Measurements from ENCODE around the gene ZDHHC5. TPM values are rescaled to one million over a fixed set of nuclear protein-coding genes. Genes with fewer than 3 reads are reported as not detected.

Gene ZDHHC5
- total and polyA plus RNA-seq, 12 donors = 22.3 to 56.5 (median 39.9) TPM

DNA sequence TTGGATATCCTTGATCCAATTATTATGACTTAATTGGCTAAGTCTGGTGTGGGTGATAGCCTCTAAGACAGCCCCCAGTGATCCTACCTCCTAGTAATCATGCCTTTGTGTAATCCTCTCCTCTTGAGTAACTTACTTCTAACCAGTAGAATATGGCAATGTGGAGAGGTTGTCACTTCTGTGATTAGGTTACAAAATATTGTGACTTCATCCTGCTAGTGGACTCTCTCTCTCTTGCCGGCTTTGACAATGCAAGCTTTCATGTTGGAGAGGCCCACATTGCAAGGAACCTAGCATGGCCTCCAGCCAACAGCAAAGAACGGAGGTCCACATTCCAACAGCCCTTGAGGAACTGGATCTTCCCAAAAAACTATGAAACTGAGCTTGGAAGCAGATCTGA, 37.7 kb upstream of the ZDHHC5 start:
- ATAC-seq (no peak), DNase-seq (no peak)
- Histone ChIP-seq H3K4me1 (no peaks in the 10 kb centered on the region), H3K27me3 (peaks cover 0 to 11% (median 0%) of the 10 kb centered on the region in 7 donors), H3K36me3 (no peaks in the 10 kb centered on the region), H3K4me3 (no peak overlapping the region), H3K27ac (no peak overlapping the region), H3K9me3 (no peaks in the 10 kb centered on the region)
- WGBS, 2 donors = 57 to 59% methylated on average over 2 of the region's 2 CpGs
- intact Hi-C loops (cut with DNase I) = no loop called here
- TF ChIP-seq, protein P1, sequence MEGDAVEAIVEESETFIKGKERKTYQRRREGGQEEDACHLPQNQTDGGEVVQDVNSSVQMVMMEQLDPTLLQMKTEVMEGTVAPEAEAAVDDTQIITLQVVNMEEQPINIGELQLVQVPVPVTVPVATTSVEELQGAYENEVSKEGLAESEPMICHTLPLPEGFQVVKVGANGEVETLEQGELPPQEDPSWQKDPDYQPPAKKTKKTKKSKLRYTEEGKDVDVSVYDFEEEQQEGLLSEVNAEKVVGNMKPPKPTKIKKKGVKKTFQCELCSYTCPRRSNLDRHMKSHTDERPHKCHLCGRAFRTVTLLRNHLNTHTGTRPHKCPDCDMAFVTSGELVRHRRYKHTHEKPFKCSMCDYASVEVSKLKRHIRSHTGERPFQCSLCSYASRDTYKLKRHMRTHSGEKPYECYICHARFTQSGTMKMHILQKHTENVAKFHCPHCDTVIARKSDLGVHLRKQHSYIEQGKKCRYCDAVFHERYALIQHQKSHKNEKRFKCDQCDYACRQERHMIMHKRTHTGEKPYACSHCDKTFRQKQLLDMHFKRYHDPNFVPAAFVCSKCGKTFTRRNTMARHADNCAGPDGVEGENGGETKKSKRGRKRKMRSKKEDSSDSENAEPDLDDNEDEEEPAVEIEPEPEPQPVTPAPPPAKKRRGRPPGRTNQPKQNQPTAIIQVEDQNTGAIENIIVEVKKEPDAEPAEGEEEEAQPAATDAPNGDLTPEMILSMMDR (IDR thresholded peaks at IDR 0.05) = no peak

DNA sequence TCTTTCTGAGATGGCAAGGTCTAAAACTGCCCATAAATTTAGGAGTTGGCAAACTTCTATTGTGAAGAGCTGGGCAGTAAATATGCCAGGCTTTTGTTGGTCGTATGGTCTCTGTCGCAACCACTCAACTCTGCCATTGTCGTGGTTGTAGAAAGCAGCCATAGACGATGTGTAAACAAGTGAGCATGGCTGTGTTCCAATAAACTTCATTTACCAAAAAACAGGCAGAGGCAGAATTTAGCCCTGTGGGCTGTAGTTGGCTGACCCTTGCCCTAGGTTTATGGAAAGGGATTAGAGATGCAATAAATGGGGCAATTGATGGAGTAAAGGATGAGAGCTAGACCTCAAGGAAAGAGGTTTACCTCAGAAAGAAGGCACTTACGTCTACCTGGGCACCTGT, 35.8 kb upstream of the ZDHHC5 start:
- Histone ChIP-seq H3K36me3 (no peaks in the 10 kb centered on the region), H3K27me3 (peaks cover 0 to 13% (median 0%) of the 10 kb centered on the region in 7 donors), H3K4me1 (no peaks in the 10 kb centered on the region), H3K27ac (no peak overlapping the region), H3K4me3 (no peak overlapping the region), H3K9me3 (no peaks in the 10 kb centered on the region)
- intact Hi-C loops (cut with DNase I) = no loop called here
- DNase-seq (no peak), ATAC-seq (no peak)
- WGBS, 2 donors = 77 to 79% methylated on average over 5 of the region's 5 CpGs
- TF ChIP-seq, protein P1 (IDR thresholded peaks at IDR 0.05) = no peak

GRCh38 chr11:57633394-57634070, 34.4 kb upstream of the ZDHHC5 start:
- TF ChIP-seq, protein P1 (IDR thresholded peaks at IDR 0.05) = no peak
- no peaks in the 10 kb centered on the region for H3K9me3 ChIP-seq
- H3K4me3 ChIP-seq = no peak overlapping the region
- DNase-seq = no peak
- H3K27ac ChIP-seq = no peak overlapping the region
- ATAC-seq = no peak
- 78 to 85% methylated on average over 6 of the region's 6 CpGs for WGBS, 2 donors
- peaks cover 0 to 27% (median 0%) of the 10 kb centered on the region in 7 donors for H3K27me3 ChIP-seq
- intact Hi-C loops (cut with DNase I) = no loop called here
- peaks cover 4 to 9% (median 7%) of the 10 kb centered on the region in 9 donors for H3K4me1 ChIP-seq
- H3K36me3 ChIP-seq = no peaks in the 10 kb centered on the region

DNA sequence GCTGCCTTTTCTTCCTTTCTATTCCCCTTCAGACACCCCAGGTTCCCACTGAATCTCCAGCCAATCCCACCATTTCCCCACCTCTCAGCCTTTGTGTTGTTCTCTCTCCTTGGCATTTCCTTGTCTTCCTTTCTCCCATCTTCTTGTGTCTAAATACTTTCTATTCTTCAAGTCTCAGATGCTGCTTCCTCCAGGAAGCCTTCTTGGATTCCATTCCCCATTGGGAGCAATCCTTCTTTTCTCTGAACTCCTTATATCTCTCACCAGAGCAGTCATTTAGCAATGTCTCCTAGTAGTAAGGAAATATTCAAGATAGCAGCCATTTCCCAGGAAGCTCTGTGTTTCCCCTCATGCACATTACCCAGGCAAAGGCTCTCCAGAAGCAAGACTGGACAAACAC, 33.6 kb upstream of the ZDHHC5 start:
- TF ChIP-seq, protein P1 (IDR thresholded peaks at IDR 0.05) = no peak
- Histone ChIP-seq H3K36me3 (no peaks in the 10 kb centered on the region), H3K4me3 (no peak overlapping the region), H3K27me3 (peaks cover 0 to 32% (median 0%) of the 10 kb centered on the region in 7 donors), H3K27ac (no peak overlapping the region), H3K9me3 (no peaks in the 10 kb centered on the region), H3K4me1 (peaks cover 5 to 13% (median 10%) of the 10 kb centered on the region in 9 donors)
- intact Hi-C loops (cut with DNase I) = no loop called here
- DNase-seq (no peak), ATAC-seq (no peak)
